WTC11 (cell line): ENCODE measurements around the gene ADARB2. TPM values are rescaled to one million over a fixed set of nuclear protein-coding genes. Genes with fewer than 3 reads are reported as not detected.

ENCODE experiments used
- ATAC-seq: fragments of 200-7000 bp; cut with Tn5 transposase; 2 replicates; pipeline ENCODE4 v1.10.0; 2021; ENCODE audit warnings: mild to moderate bottlenecking, moderate library complexity
- CTCF ChIA-PET: fragments of 300-600 bp; sonication (Branson Sonifier 250); formaldehyde crosslinking; loops from one replicate; lab custom pipeline; 2021; ENCODE audit warnings: antibody characterized with exemption; lab: Charles Lee
- POLR2A ChIA-PET: fragments of 350-600 bp; sonication (Branson Sonifier 250); formaldehyde crosslinking; loops from one replicate; lab custom pipeline; 2021; ENCODE audit warnings: antibody characterized with exemption; lab: Charles Lee
- DNase-seq: peaks from one replicate; pipeline ENCODE4 v3.0.0; 2021; ENCODE audit warnings: low spot score
- H3K27ac Mint-ChIP-seq: 2 replicates; pipeline ENCODE4 v1.8.0; 2021; ENCODE audit warnings: mixed read lengths
- H3K27me3 Mint-ChIP-seq: 2 replicates; pipeline ENCODE4 v1.8.0; 2021; ENCODE audit warnings: low read depth, mild to moderate bottlenecking, moderate library complexity, mixed read lengths
- H3K36me3 Mint-ChIP-seq: 2 replicates; pipeline ENCODE4 v1.8.0; 2021; ENCODE audit warnings: mixed read lengths
- H3K4me1 Mint-ChIP-seq: 2 replicates; pipeline ENCODE4 v1.8.0; 2022; ENCODE audit warnings: mixed read lengths
- H3K4me3 Mint-ChIP-seq: 2 replicates; pipeline ENCODE4 v1.8.0; 2021; ENCODE audit warnings: mild to moderate bottlenecking, moderate library complexity, mixed read lengths
- H3K9me3 Mint-ChIP-seq: 2 replicates; pipeline ENCODE4 v1.8.0; 2021; ENCODE audit warnings: mixed read lengths
- AFF4 ChIP-seq: sonication (generic); formaldehyde crosslinking; IDR thresholded peaks from 2 replicates; pipeline ENCODE4 v1.8.1; 2023; ENCODE audit warnings: mild to moderate bottlenecking, missing genetic modification reagents, borderline replicate concordance
- CREM ChIP-seq: sonication (generic); formaldehyde crosslinking; IDR thresholded peaks from 2 replicates; pipeline ENCODE4 v1.8.1; 2022; ENCODE audit warnings: mild to moderate bottlenecking, missing genetic modification reagents, moderate library complexity
- E2F1 ChIP-seq: sonication (generic); formaldehyde crosslinking; IDR thresholded peaks from 2 replicates; pipeline ENCODE4 v1.8.0; 2022; ENCODE audit warnings: mild to moderate bottlenecking, missing genetic modification reagents
- EMX1 ChIP-seq: fragments of 250-450 bp; sonication (Bioruptor Pico); IDR thresholded peaks from 2 replicates; pipeline ENCODE4 v1.8.0; 2021; ENCODE audit warnings: mild to moderate bottlenecking
- FOXJ3 ChIP-seq: sonication (generic); formaldehyde crosslinking; IDR thresholded peaks from 2 replicates; pipeline ENCODE4 v1.9.0; 2021; ENCODE audit warnings: missing genetic modification reagents, mild to moderate bottlenecking, borderline replicate concordance
- GABPB1 ChIP-seq: sonication (generic); formaldehyde crosslinking; IDR thresholded peaks from 2 replicates; pipeline ENCODE4 v1.8.1; 2023; ENCODE audit warnings: mild to moderate bottlenecking, missing genetic modification reagents
- GTF2I ChIP-seq: fragments of 250-450 bp; sonication (Bioruptor Pico); conservative IDR thresholded peaks from 2 replicates; pipeline ENCODE4 v1.4.0; 2021; ENCODE audit warnings: mild to moderate bottlenecking
- IRF1 ChIP-seq: sonication (generic); formaldehyde crosslinking; IDR thresholded peaks from 2 replicates; pipeline ENCODE4 v1.8.0; 2023; ENCODE audit warnings: missing genetic modification reagents
- JAZF1 ChIP-seq: fragments of 250-450 bp; sonication (Bioruptor Pico); IDR thresholded peaks from 2 replicates; pipeline ENCODE4 v1.9.0; 2021; ENCODE audit warnings: moderate library complexity, mild to moderate bottlenecking, inconsistent platforms
- NR1H2 ChIP-seq: sonication (generic); formaldehyde crosslinking; IDR thresholded peaks from 2 replicates; pipeline ENCODE4 v1.9.0; 2021; ENCODE audit warnings: mild to moderate bottlenecking, moderate library complexity, missing genetic modification reagents
- NR3C1 ChIP-seq: sonication (generic); formaldehyde crosslinking; conservative IDR thresholded peaks from 2 replicates; pipeline ENCODE4 v1.8.1; 2023; ENCODE audit warnings: low read depth, mild to moderate bottlenecking, missing genetic modification reagents
- RORB ChIP-seq: fragments of 250-450 bp; sonication (Bioruptor Pico); IDR thresholded peaks from 2 replicates; pipeline ENCODE4 v1.9.0; 2021; ENCODE audit warnings: mild to moderate bottlenecking
- TP53 ChIP-seq: sonication (generic); formaldehyde crosslinking; IDR thresholded peaks from 2 replicates; pipeline ENCODE4 v1.8.1; 2023; ENCODE audit warnings: mild to moderate bottlenecking, missing genetic modification reagents
- USF2 ChIP-seq: sonication (generic); formaldehyde crosslinking; IDR thresholded peaks from 2 replicates; pipeline ENCODE4 v1.8.1; 2023; ENCODE audit warnings: mild to moderate bottlenecking, missing genetic modification reagents, moderate library complexity
- ZNF263 ChIP-seq: sonication (generic); formaldehyde crosslinking; IDR thresholded peaks from 2 replicates; pipeline ENCODE4 v1.8.1; 2022; ENCODE audit warnings: low read depth, mild to moderate bottlenecking, moderate library complexity, missing genetic modification reagents
- ZNF281 ChIP-seq: sonication (generic); formaldehyde crosslinking; IDR thresholded peaks from 2 replicates; pipeline ENCODE4 v1.8.0; 2023; ENCODE audit warnings: mild to moderate bottlenecking, missing genetic modification reagents
- ZNF416 ChIP-seq: fragments of 250-450 bp; sonication (Bioruptor Pico); IDR thresholded peaks from 2 replicates; pipeline ENCODE4 v1.9.0; 2021; ENCODE audit warnings: mild to moderate bottlenecking, inconsistent platforms
- ZNF423 ChIP-seq: fragments of 250-450 bp; sonication (Bioruptor Pico); IDR thresholded peaks from 2 replicates; pipeline ENCODE4 v2.1.2; 2022; ENCODE audit warnings: mild to moderate bottlenecking, moderate library complexity
- ZNF425 ChIP-seq: fragments of 250-450 bp; sonication (Bioruptor Pico); conservative IDR thresholded peaks from 2 replicates; pipeline ENCODE4 v1.9.0; 2021; ENCODE audit warnings: mild to moderate bottlenecking
- total RNA-seq: library from RNA; stranded (reverse); gene quantifications from 3 replicates; pipeline ENCODE4 v1.2.3, GENCODE V29; 2021

ADARB2 gene
- total RNA-seq, 1 experiment from 2014 or later, result 3.7 TPM

GRCh38 chr10:1190791-1191490 is 546.4 kb downstream of the ADARB2 start:
- TF ChIP-seq RORB (no peak), CREM (no peak), NR3C1 (CRISPR knock-in tag) (no peak), NR1H2 (no peak), EMX1 (CRISPR knock-in tag) (no peak), GTF2I (CRISPR knock-in tag) (no peak), E2F1 (CRISPR knock-in tag) (no peak), USF2 (CRISPR knock-in tag) (no peak), ZNF263 (CRISPR knock-in tag) (no peak), ZNF281 (no peak), TP53 (CRISPR knock-in tag) (no peak), GABPB1 (CRISPR knock-in tag) (no peak), ZNF425 (CRISPR knock-in tag) (no peak), IRF1 (CRISPR knock-in tag) (no peak), AFF4 (CRISPR knock-in tag) (no peak), JAZF1 (CRISPR knock-in tag) (no peak), FOXJ3 (CRISPR knock-in tag) (no peak), ZNF423 (no peak), ZNF416 (no peak)
- ATAC-seq (no peak), DNase-seq (no peak)
- Mint-ChIP-seq H3K9me3 (no peaks in the 10 kb centered on the region), H3K4me3 (no peak overlapping the region), H3K27ac (no peak overlapping the region), H3K27me3 (0 out of 2 replicates have a peak, but pooled peaks cover 7% of the 10 kb centered on the region), H3K4me1 (peaks cover 18% of the 10 kb centered on the region), H3K36me3 (no peaks in the 10 kb centered on the region)
- ChIA-PET CTCF (interaction anchor here (1.1 kb wide), 1 partner anchor 178 kb away, joined by 3 read pairs; no protein-coding TSS in a partner anchor), POLR2A (no interaction called here)
